ENCODE measurements around the gene IL17RC.
"Not testable (repeated sequence)": the region's sequence is repeated elsewhere in the genome, so short reads cannot be mapped to it uniquely, and the experiment has no call there.

The IL17RC gene

GRCh38 chr3:9934235-9934621 is 17.3 kb downstream of the IL17RC start:
- H3K36me3 ChIP-seq (replicated peaks) = peaks cover 26% of the 10 kb centered on the region
- peak overlapping the region; percentile 73 for H3K4me3 ChIP-seq (ENCODE audit: low read depth, low read length)
- in situ Hi-C loops (cut with HindIII; ENCODE audit: low pct_ligation_motif_present, low sequenced_read_pairs) = no loop called here
- peak; percentile 35 for DNase-seq
- H3K27ac ChIP-seq = peak overlapping the region; percentile 99
- peak; percentile 50 for TF ChIP-seq CTCF (IDR thresholded peaks at IDR 0.05; ENCODE audit: low read depth, low read length, missing control alignments)
- no peaks in the 10 kb centered on the region for H3K27me3 ChIP-seq (replicated peaks)

- peaks cover 26% of the 10 kb centered on the region for H3K36me3 ChIP-seq (replicated peaks)
- H3K27me3 ChIP-seq (replicated peaks) = no peaks in the 10 kb centered on the region
- in situ Hi-C loops (cut with HindIII; ENCODE audit: low pct_ligation_motif_present, low sequenced_read_pairs) = no loop called here
- H3K27ac ChIP-seq = no peak overlapping the region
- TF ChIP-seq CTCF (IDR thresholded peaks at IDR 0.05; ENCODE audit: low read depth, low read length, missing control alignments) = no peak
- DNase-seq = no peak
- H3K4me3 ChIP-seq (ENCODE audit: low read depth, low read length) = no peak overlapping the region
Measured at GRCh38 chr3:9934993-9935392, 18.1 kb downstream of the IL17RC start.

GRCh38 chr3:9935966-9936510 is 19.1 kb downstream of the IL17RC start:
- no peak for TF ChIP-seq CTCF (IDR thresholded peaks at IDR 0.05; ENCODE audit: low read depth, low read length, missing control alignments)
- in situ Hi-C loops (cut with HindIII; ENCODE audit: low pct_ligation_motif_present, low sequenced_read_pairs) = no loop called here
- H3K36me3 ChIP-seq (replicated peaks) = peaks cover 29% of the 10 kb centered on the region
- H3K27me3 ChIP-seq (replicated peaks) = no peaks in the 10 kb centered on the region
- H3K27ac ChIP-seq = no peak overlapping the region
- no peak overlapping the region for H3K4me3 ChIP-seq (ENCODE audit: low read depth, low read length)
- DNase-seq = no peak

- H3K4me3 ChIP-seq (ENCODE audit: low read depth, low read length) = no peak overlapping the region
- peaks cover 35% of the 10 kb centered on the region for H3K36me3 ChIP-seq (replicated peaks)
- no peak for TF ChIP-seq CTCF (IDR thresholded peaks at IDR 0.05; ENCODE audit: low read depth, low read length, missing control alignments)
- H3K27me3 ChIP-seq (replicated peaks) = no peaks in the 10 kb centered on the region
- no peak for DNase-seq
- no peak overlapping the region for H3K27ac ChIP-seq
- in situ Hi-C loops (cut with HindIII; ENCODE audit: low pct_ligation_motif_present, low sequenced_read_pairs) = no loop called here
Measured at GRCh38 chr3:9937486-9938238, 20.8 kb downstream of the IL17RC start.

GRCh38 chr3:9938966-9939365 is 22.1 kb downstream of the IL17RC start:
- H3K4me3 ChIP-seq (ENCODE audit: low read depth, low read length) = no peak overlapping the region
- peaks cover 37% of the 10 kb centered on the region for H3K36me3 ChIP-seq (replicated peaks)
- no peaks in the 10 kb centered on the region for H3K27me3 ChIP-seq (replicated peaks)
- H3K27ac ChIP-seq = no peak overlapping the region
- no peak for TF ChIP-seq CTCF (IDR thresholded peaks at IDR 0.05; ENCODE audit: low read depth, low read length, missing control alignments)
- no peak for DNase-seq
- in situ Hi-C loops (cut with HindIII; ENCODE audit: low pct_ligation_motif_present, low sequenced_read_pairs) = no loop called here

- H3K4me3 ChIP-seq (ENCODE audit: low read depth, low read length); H3K27ac ChIP-seq; H3K27me3 ChIP-seq (replicated peaks); in situ Hi-C loops (cut with HindIII; ENCODE audit: low pct_ligation_motif_present, low sequenced_read_pairs); DNase-seq: not testable (repeated sequence)
- peaks cover 38% of the 10 kb centered on the region for H3K36me3 ChIP-seq (replicated peaks)
Measured at GRCh38 chr3:9939906-9940305, 23.0 kb downstream of the IL17RC start.

Data from brain microvascular endothelial cell (primary cell).